Neuronal stem cell (in vitro differentiated cells): ENCODE measurements around the gene IPCEF1.
"Not testable (repeated sequence)": the region's sequence is repeated elsewhere in the genome, so short reads cannot be mapped to it uniquely, and the experiment has no call there.

Experiments used
- DNase-seq: peaks from one replicate; pipeline ENCODE4 v3.0.0-alpha.2; 2013; ENCODE audit warnings: low spot score
- H2AFZ ChIP-seq: one replicate; pipeline ENCODE4 v1.6.1; 2013; ENCODE audit warnings: mild to moderate bottlenecking, low read length, inconsistent platforms
- H2AK5ac ChIP-seq: 2 replicates; pipeline ENCODE4 v1.6.1; 2013; ENCODE audit warnings: low read depth, mild to moderate bottlenecking, inconsistent platforms, low read length, moderate library complexity, mixed read lengths
- H2BK120ac ChIP-seq: 2 replicates; pipeline ENCODE4 v1.6.1; 2013; ENCODE audit warnings: low read depth, mild to moderate bottlenecking, inconsistent platforms, low read length, moderate library complexity, mixed read lengths
- H2BK12ac ChIP-seq: one replicate; pipeline ENCODE4 v1.6.1; 2013; ENCODE audit warnings: low read length, inconsistent platforms
- H2BK15ac ChIP-seq: 2 replicates; pipeline ENCODE4 v1.6.1; 2013; ENCODE audit warnings: mild to moderate bottlenecking, low read length, inconsistent platforms, mixed read lengths
- H2BK5ac ChIP-seq: one replicate; pipeline ENCODE4 v1.6.1; 2013; ENCODE audit warnings: inconsistent platforms, mild to moderate bottlenecking, low read length, moderate library complexity
- H3K14ac ChIP-seq: one replicate; pipeline ENCODE4 v1.6.1; 2013; ENCODE audit warnings: low read length, inconsistent platforms
- H3K18ac ChIP-seq: 2 replicates; pipeline ENCODE4 v1.6.1; 2013; ENCODE audit warnings: low read length, inconsistent platforms
- H3K23ac ChIP-seq: 2 replicates; pipeline ENCODE4 v1.6.1; 2013; ENCODE audit warnings: low read depth, mild to moderate bottlenecking, mixed read lengths, low read length, inconsistent platforms; ENCODE audit not compliant: poor library complexity
- H3K27ac ChIP-seq: replicated peaks from 3 replicates; pipeline ENCODE4 v1.5.1; 2013; ENCODE audit warnings: low read length, inconsistent platforms
- H3K27me3 ChIP-seq, 3 experiments: 2 replicates each; pipeline ENCODE4 v1.6.1; 2013; ENCODE audit warnings: low read length in 3 of 3, mild to moderate bottlenecking in 2 of 3, inconsistent platforms in 1 of 3, low read depth in 1 of 3, mixed read lengths in 1 of 3, moderate library complexity in 1 of 3; ENCODE audit not compliant: control insufficient read depth in 3 of 3, insufficient read depth in 3 of 3
- H3K36me3 ChIP-seq, 2 donors: replicated peaks in 1 of 2; 2 replicates each; pipeline ENCODE4 v1.6.1; 2013; ENCODE audit warnings: low read length in 2 of 2; ENCODE audit not compliant: control insufficient read depth in 2 of 2, insufficient read depth in 2 of 2
- H3K4ac ChIP-seq: 2 replicates; pipeline ENCODE4 v1.6.1; 2013; ENCODE audit warnings: inconsistent platforms, mild to moderate bottlenecking, low read length, moderate library complexity
- H3K4me1 ChIP-seq, 2 donors: 1 replicate in 1 of 2; 2 replicates in 1 of 2; pipeline ENCODE4 v1.6.1; 2013; ENCODE audit warnings: low read length in 2 of 2, low read depth in 1 of 2; ENCODE audit not compliant: control insufficient read depth in 2 of 2, insufficient read depth in 1 of 2
- H3K4me2 ChIP-seq: one replicate; pipeline ENCODE4 v1.6.1; 2013; ENCODE audit warnings: mild to moderate bottlenecking, low read length, inconsistent platforms; ENCODE audit not compliant: insufficient read depth, poor library complexity, severe bottlenecking
- H3K4me3 ChIP-seq, 2 donors: 2 replicates each; pipeline ENCODE4 v1.5.1; 2013; ENCODE audit warnings: low read length in 2 of 2, mild to moderate bottlenecking in 2 of 2, inconsistent platforms in 1 of 2, moderate library complexity in 1 of 2
- H3K79me1 ChIP-seq: one replicate; pipeline ENCODE4 v1.6.1; 2013; ENCODE audit warnings: low read depth, mild to moderate bottlenecking, inconsistent platforms, low read length, moderate library complexity
- H3K9ac ChIP-seq: one replicate; pipeline ENCODE4 v1.6.1; 2013; ENCODE audit warnings: mild to moderate bottlenecking, low read depth, low read length, inconsistent platforms; ENCODE audit not compliant: poor library complexity
- H3K9me3 ChIP-seq, 2 donors: replicated peaks in 1 of 2; 2 replicates each; pipeline versions ENCODE3 to v1.6.1; 2013; ENCODE audit warnings: low read length in 2 of 2, mild to moderate bottlenecking in 2 of 2, inconsistent platforms in 1 of 2, low read depth in 1 of 2, mixed read lengths in 1 of 2, moderate library complexity in 1 of 2; ENCODE audit not compliant: control insufficient read depth in 2 of 2, insufficient read depth in 1 of 2
- H4K8ac ChIP-seq: one replicate; pipeline ENCODE4 v1.6.1; 2013; ENCODE audit warnings: low read depth, mild to moderate bottlenecking, inconsistent platforms, low read length, moderate library complexity
- H4K91ac ChIP-seq: one replicate; pipeline ENCODE4 v1.6.1; 2013; ENCODE audit warnings: low read length, low read depth, mild to moderate bottlenecking, inconsistent platforms; ENCODE audit not compliant: poor library complexity
- WGBS, 2 donors: extraction: QIAGEN DNeasy Blood & Tissue Kit; methylation state at CpG; one replicate each; pipeline ENCODE4 v1.1.7; 2013; ENCODE audit warnings: missing lambda C conversion rate in 2 of 2, mixed read lengths in 1 of 2; ENCODE audit not compliant: insufficient read length in 2 of 2, insufficient replicate concordance in 1 of 2; ENCODE audit errors: extremely low coverage in 2 of 2; 5-methylcytosine and 5-hydroxymethylcytosine counted together

IPCEF1 gene

DNA sequence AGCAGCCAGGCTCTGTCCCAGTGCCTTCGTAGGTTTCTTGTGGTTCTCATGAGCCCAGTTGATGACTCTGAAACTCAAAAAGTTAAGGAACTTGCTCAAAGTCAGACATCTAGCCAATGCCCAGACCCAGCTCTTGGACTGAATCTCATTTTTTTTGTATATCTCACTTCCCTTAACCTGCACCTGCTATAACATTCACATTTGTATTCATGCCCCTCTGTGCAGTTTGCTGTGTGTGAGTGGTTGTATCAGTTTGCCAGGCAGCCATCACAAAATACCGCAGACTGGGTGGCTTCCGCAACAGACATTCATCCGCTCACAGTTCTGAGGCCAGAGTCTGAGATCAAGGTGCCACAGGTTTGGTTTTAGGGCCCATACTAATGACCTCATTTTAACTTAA is 49.9 kb downstream of the IPCEF1 start:
- Histone ChIP-seq H3K14ac (no peak overlapping the region), H3K9me3 (no peaks in the 10 kb centered on the region), H2BK120ac (no peak overlapping the region), H2BK5ac (no peak overlapping the region), H3K27ac (no peak overlapping the region), H4K8ac (no peak overlapping the region), H3K36me3 (no peaks in the 10 kb centered on the region), H2AFZ (no peak overlapping the region), H3K4me1 (peaks cover 0 to 3% of the 10 kb centered on the region in 2 donors), H3K18ac (no peak overlapping the region), H3K4ac (no peak overlapping the region), H3K27me3 (no peaks in the 10 kb centered on the region), H3K23ac (no peak overlapping the region), H3K79me1 (no peaks in the 10 kb centered on the region), H2BK15ac (no peak overlapping the region), H3K4me3 (no peak overlapping the region), H3K4me2 (no peak overlapping the region), H2BK12ac (no peak overlapping the region), H3K9ac (no peak overlapping the region), H2AK5ac (no peak overlapping the region), H4K91ac (no peak overlapping the region)
- WGBS, 2 donors: no CpG with 5 or more reads among the region's 4 CpGs
- DNase-seq: no peak

DNA sequence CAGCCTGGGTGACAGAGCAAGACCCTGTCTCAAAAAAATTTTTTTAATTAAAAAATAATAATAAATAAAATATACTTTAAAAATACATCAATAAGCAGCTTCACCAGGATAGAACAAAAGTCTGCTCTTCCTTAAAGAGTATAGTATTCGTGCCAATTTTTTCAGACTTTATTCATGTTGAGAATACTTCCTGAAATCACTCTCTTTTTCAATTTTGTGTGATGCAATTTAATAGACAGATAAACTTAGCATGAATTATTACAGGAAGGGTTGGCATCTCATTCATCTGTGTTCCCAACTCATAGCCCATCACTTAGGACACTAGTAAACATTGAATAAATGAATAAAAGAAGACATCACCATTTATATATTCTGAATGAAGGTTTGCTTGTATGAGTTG is 52.4 kb downstream of the IPCEF1 start:
- H2BK15ac ChIP-seq: no peak overlapping the region
- no peak overlapping the region for H2BK5ac ChIP-seq

DNA sequence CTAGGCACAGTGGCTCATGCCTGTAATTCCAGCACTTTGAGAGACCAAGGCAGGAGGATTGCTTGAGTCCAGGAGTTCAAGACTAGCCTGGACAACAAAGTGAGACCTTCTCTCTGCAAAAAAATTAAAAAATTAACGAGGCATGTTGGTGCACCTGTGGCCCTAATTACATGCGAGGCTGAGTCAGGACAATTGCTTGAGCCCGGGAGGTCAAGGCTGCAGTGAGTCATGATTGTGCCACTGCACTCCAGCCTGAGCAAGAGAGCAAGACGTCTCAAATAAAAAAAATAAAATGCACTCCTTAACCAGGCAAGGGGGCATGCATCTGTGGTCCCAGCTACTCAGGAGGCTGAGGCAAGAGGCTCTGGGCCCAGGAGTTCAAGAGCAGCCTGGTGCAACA is 53.0 kb downstream of the IPCEF1 start:
- not testable (repeated sequence) for H4K8ac ChIP-seq, H2BK15ac ChIP-seq, DNase-seq, H2AFZ ChIP-seq, H3K18ac ChIP-seq, H2BK12ac ChIP-seq, H3K9ac ChIP-seq, H3K79me1 ChIP-seq, H2BK120ac ChIP-seq, H3K4ac ChIP-seq, H3K14ac ChIP-seq, H3K27me3 ChIP-seq, H2AK5ac ChIP-seq, H3K4me2 ChIP-seq, H4K91ac ChIP-seq, H3K27ac ChIP-seq, H3K36me3 ChIP-seq, H3K4me1 ChIP-seq, H2BK5ac ChIP-seq, H3K9me3 ChIP-seq, H3K23ac ChIP-seq, H3K4me3 ChIP-seq
- no CpG with 5 or more reads among the region's 4 CpGs for WGBS, 2 donors

More for the DNA sequence above, 52.4 kb downstream of the IPCEF1 start:
- no peak for DNase-seq
- WGBS, 2 donors: no CpG with 5 or more reads among the region's 1 CpG
- Histone ChIP-seq H3K27ac (no peak overlapping the region), H3K14ac (no peak overlapping the region), H3K4me3 (no peak overlapping the region), H3K23ac (no peak overlapping the region), H4K8ac (no peak overlapping the region), H2AFZ (no peak overlapping the region), H3K79me1 (no peaks in the 10 kb centered on the region), H3K4ac (no peak overlapping the region), H3K18ac (no peak overlapping the region), H3K4me1 (peaks cover 0 to 3% of the 10 kb centered on the region in 2 donors), H3K4me2 (no peak overlapping the region), H3K27me3 (no peaks in the 10 kb centered on the region), H2BK12ac (no peak overlapping the region), H2AK5ac (no peak overlapping the region), H3K9ac (no peak overlapping the region), H3K36me3 (no peaks in the 10 kb centered on the region), H2BK120ac (no peak overlapping the region), H4K91ac (no peak overlapping the region), H3K9me3 (no peaks in the 10 kb centered on the region)

DNA sequence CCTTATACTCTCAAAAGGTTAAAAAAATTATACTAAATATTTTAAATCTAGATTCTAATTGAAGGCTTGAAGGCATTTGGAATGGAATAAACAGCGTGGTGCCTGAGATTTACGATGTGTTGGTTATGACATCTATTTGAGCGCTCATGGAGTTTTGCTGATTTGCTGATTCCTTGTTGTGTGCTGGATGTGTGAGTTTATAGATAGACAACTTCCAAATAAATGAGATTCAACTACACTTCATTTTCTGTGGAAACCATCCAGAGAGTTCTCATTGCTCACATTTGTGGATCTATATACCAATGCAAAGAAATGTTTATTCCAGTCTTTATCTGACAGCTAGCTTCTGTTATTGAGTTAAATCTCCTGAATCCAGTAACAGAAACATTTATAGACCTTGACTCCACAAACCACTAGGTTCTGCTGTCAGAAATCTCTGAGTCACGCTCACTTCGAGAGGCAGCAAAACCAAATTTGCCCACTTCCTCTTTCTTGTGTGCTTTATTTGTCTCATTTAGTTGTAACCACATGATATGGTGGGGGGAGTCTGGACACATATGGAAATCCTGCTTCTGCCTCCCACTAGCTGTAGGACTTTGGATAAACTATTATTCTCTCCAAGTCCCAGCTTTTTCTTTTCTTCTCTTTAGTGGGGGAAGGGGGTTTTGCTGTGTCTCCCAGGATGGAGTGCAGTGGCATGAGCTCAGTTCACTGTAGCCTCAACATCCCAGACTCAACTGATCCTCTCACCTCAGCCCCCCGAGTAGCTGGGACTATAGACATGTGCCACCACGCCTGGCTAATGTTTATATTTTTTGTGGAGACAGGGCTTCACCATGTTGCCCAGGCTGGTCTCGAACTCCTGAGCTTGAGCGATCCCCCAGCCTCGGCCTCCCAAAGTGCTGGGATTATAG is 54.5 kb downstream of the IPCEF1 start:
- H3K18ac ChIP-seq: no peak overlapping the region
- H2BK5ac ChIP-seq: no peak overlapping the region
- H3K9me3 ChIP-seq: no peaks in the 10 kb centered on the region
- H3K4me3 ChIP-seq: no peak overlapping the region
- no peak overlapping the region for H2AFZ ChIP-seq
- H2AK5ac ChIP-seq: no peak overlapping the region
- no peak overlapping the region for H3K4ac ChIP-seq
- peaks cover 3 to 6% of the 10 kb centered on the region in 2 donors for H3K4me1 ChIP-seq
- H3K36me3 ChIP-seq: no peaks in the 10 kb centered on the region
- no peak for DNase-seq
- H3K4me2 ChIP-seq: no peak overlapping the region
- no peak overlapping the region for H3K14ac ChIP-seq
- no peaks in the 10 kb centered on the region for H3K79me1 ChIP-seq
- no peak overlapping the region for H3K27ac ChIP-seq
- no CpG with 5 or more reads among the region's 10 CpGs for WGBS, 2 donors
- no peaks in the 10 kb centered on the region for H3K27me3 ChIP-seq
- no peak overlapping the region for H2BK12ac ChIP-seq
- no peak overlapping the region for H2BK15ac ChIP-seq
- no peak overlapping the region for H3K9ac ChIP-seq
- H3K23ac ChIP-seq: no peak overlapping the region
- no peak overlapping the region for H2BK120ac ChIP-seq
- no peak overlapping the region for H4K91ac ChIP-seq
- H4K8ac ChIP-seq: no peak overlapping the region
